SK-N-SH (cell line): ENCODE data around the gene GNG13. TPM values are rescaled to one million over a fixed set of nuclear protein-coding genes. Genes with fewer than 3 reads are reported as not detected.

ENCODE experiments used
- CTCF ChIA-PET: fragments of 300-600, 350-600 bp; formaldehyde crosslinking; extraction: SDS; loops from one replicate; lab custom pipeline; 2021; lab: Yijun Ruan, JAX
- POLR2A ChIA-PET: fragments of 350-600 bp; sonication (Branson Sonifier 250); formaldehyde crosslinking; extraction: SDS; loops from one replicate; lab custom pipeline; 2020; ENCODE audit warnings: antibody characterized with exemption, inconsistent platforms; lab: Yijun Ruan, JAX
- DNase-seq: peaks from one replicate; pipeline ENCODE4 v3.0.0; 2012
- H2AFZ ChIP-seq: fragments of 200-600 bp; sonication (generic); 2 replicates; pipeline ENCODE4 v1.8.1; 2016; ENCODE audit warnings: antibody characterized with exemption, mild to moderate bottlenecking, low read depth
- H3F3A ChIP-seq: fragments of 200-600 bp; sonication (generic); replicated peaks from 2 replicates; pipeline ENCODE3; 2016; ENCODE audit warnings: antibody characterized with exemption, mild to moderate bottlenecking; ENCODE audit not compliant: insufficient read depth
- H3K27ac ChIP-seq, 2 experiments: fragments of 200-500 bp in 1 of 2; fragments of 200-600 bp in 1 of 2; sonication (Bioruptor generic) in 1 of 2; sonication (generic), shearing (Covaris generic) in 1 of 2; 2 replicates each; pipeline versions ENCODE4 v1.5.1 to v1.6.1; 2014 to 2016; ENCODE audit warnings: low read depth in 2 of 2, inconsistent platforms in 1 of 2, low read length in 1 of 2, mild to moderate bottlenecking in 1 of 2, mixed read lengths in 1 of 2
- H3K27me3 ChIP-seq: fragments of 200-600 bp; sonication (generic), shearing (Covaris generic); 2 replicates; pipeline ENCODE4 v1.6.1; 2016; ENCODE audit warnings: mixed run types; ENCODE audit not compliant: insufficient read depth
- H3K36me3 ChIP-seq, 2 experiments: fragments of 200-500 bp in 1 of 2; fragments of 200-600 bp in 1 of 2; sonication (Bioruptor generic) in 1 of 2; sonication (generic) in 1 of 2; replicated peaks in 1 of 2; 2 replicates each; pipeline versions ENCODE3 to v1.5.1; 2014 to 2016; ENCODE audit warnings: low read length in 1 of 2, mild to moderate bottlenecking in 1 of 2; ENCODE audit not compliant: insufficient read depth in 2 of 2, control insufficient read depth in 1 of 2
- H3K4me1 ChIP-seq, 2 experiments: fragments of 200-500 bp in 1 of 2; fragments of 200-600 bp in 1 of 2; sonication (Bioruptor generic) in 1 of 2; sonication (generic), shearing (Covaris generic) in 1 of 2; 2 replicates each; pipeline versions ENCODE4 v1.5.1 to v1.6.1; 2014 to 2016; ENCODE audit warnings: low read depth in 1 of 2, low read length in 1 of 2, mixed run types in 1 of 2; ENCODE audit not compliant: insufficient read depth in 2 of 2, control insufficient read depth in 1 of 2
- H3K4me2 ChIP-seq: fragments of 200-600 bp; sonication (generic), shearing (Covaris generic); 2 replicates; pipeline ENCODE4 v1.6.1; 2017; ENCODE audit warnings: mixed run types
- H3K4me3 ChIP-seq, 2 experiments: fragments of 200-500 bp in 1 of 2; fragments of 200-600 bp in 1 of 2; sonication (Bioruptor generic) in 1 of 2; sonication (generic), shearing (Covaris generic) in 1 of 2; 2 replicates each; pipeline versions ENCODE4 v1.5.1 to v1.8.1; 2014 to 2016; ENCODE audit warnings: low read depth in 2 of 2, inconsistent platforms in 1 of 2, low read length in 1 of 2, mild to moderate bottlenecking in 1 of 2, mixed read lengths in 1 of 2, moderate library complexity in 1 of 2
- H3K79me2 ChIP-seq: fragments of 200-600 bp; sonication (generic); 2 replicates; pipeline ENCODE4 v1.8.1; 2017; ENCODE audit warnings: mild to moderate bottlenecking; ENCODE audit not compliant: insufficient read depth
- H3K9ac ChIP-seq: fragments of 200-600 bp; sonication (generic); 2 replicates; pipeline ENCODE4 v1.6.1; 2017; ENCODE audit warnings: mixed run types
- H3K9me2 ChIP-seq: fragments of 200-600 bp; sonication (generic); 2 replicates; pipeline ENCODE4 v1.6.1; 2017; ENCODE audit warnings: mixed run types
- H3K9me3 ChIP-seq: fragments of 200-600 bp; sonication (generic); 2 replicates; pipeline ENCODE4 v1.6.1; 2017; ENCODE audit warnings: mixed run types, mild to moderate bottlenecking, moderate library complexity
- H4K20me1 ChIP-seq: fragments of 200-600 bp; sonication (generic); 2 replicates; pipeline ENCODE4 v1.6.1; 2017; ENCODE audit warnings: mild to moderate bottlenecking, mixed run types; ENCODE audit not compliant: insufficient read depth
- ELF1 ChIP-seq: IDR thresholded peaks from 2 replicates; pipeline ENCODE4 v1.4.0; 2012
- EZH2phosphoT487 ChIP-seq: fragments of 200-600 bp; sonication (generic); IDR thresholded peaks from 2 replicates; pipeline ENCODE4 v1.6.1; 2017; ENCODE audit warnings: low read depth, mixed run types, mild to moderate bottlenecking, antibody characterized with exemption, moderate library complexity, borderline replicate concordance
- FOXJ3 ChIP-seq: sonication (generic); formaldehyde crosslinking; IDR thresholded peaks from 2 replicates; pipeline ENCODE4 v1.5.1; 2020; ENCODE audit warnings: mild to moderate bottlenecking, missing genetic modification reagents
- GABPA ChIP-seq: IDR thresholded peaks from 2 replicates; pipeline ENCODE4 v1.4.0; 2012; ENCODE audit warnings: low read depth, mild to moderate bottlenecking
- GATA2 ChIP-seq: sonication (generic); formaldehyde crosslinking; IDR thresholded peaks from 2 replicates; pipeline ENCODE4 v1.5.0; 2020; ENCODE audit warnings: mild to moderate bottlenecking, missing genetic modification reagents
- JUND ChIP-seq: IDR thresholded peaks from 2 replicates; pipeline ENCODE4 v1.4.0; 2012
- MEF2A ChIP-seq: IDR thresholded peaks from 2 replicates; pipeline ENCODE4 v1.4.0; 2012; ENCODE audit warnings: low read depth, borderline replicate concordance
- MXI1 ChIP-seq: IDR thresholded peaks from 2 replicates; pipeline ENCODE4 v1.6.1; 2012; ENCODE audit warnings: mild to moderate bottlenecking, low read depth, low read length, improper control_type of control experiment
- RCOR1 ChIP-seq: fragments of 150-350 bp; IDR thresholded peaks from 2 replicates; pipeline ENCODE4 v1.6.1; 2017; ENCODE audit warnings: antibody characterized with exemption, low read length
- RXRA ChIP-seq: IDR thresholded peaks from 2 replicates; pipeline ENCODE4 v1.4.0; 2012; ENCODE audit warnings: low read depth, mild to moderate bottlenecking, borderline replicate concordance
- SIN3A ChIP-seq: IDR thresholded peaks from 2 replicates; pipeline ENCODE4 v1.6.1; 2012; ENCODE audit warnings: low read depth, mild to moderate bottlenecking, low read length, moderate library complexity, borderline replicate concordance
- TCF12 ChIP-seq: IDR thresholded peaks from 2 replicates; pipeline ENCODE4 v1.4.0; 2012
- USF1 ChIP-seq: IDR thresholded peaks from 2 replicates; pipeline ENCODE4 v1.4.0; 2012; ENCODE audit warnings: low read depth, borderline replicate concordance
- YY1 ChIP-seq: IDR thresholded peaks from 2 replicates; pipeline ENCODE4 v1.4.0; 2012; ENCODE audit warnings: low read depth, mild to moderate bottlenecking
- WGBS: methylation state at CpG from one replicate; pipeline ENCODE4 v1.1.6; 2017; ENCODE audit warnings: low lambda C conversion rate; 5-methylcytosine and 5-hydroxymethylcytosine counted together
- polyA plus RNA-seq, 3 experiments: library from polyadenylated mRNA; depleted of rRNA; stranded (reverse); fragments of >200 nt; gene quantifications; 2 replicates each; pipeline ENCODE4 v1.2.3, GENCODE V29; 2012
- TF ChIP-seq, protein P1 (sequence below): IDR thresholded peaks from 2 replicates; pipeline ENCODE4 v1.4.0; 2012; ENCODE audit warnings: low read depth
- TF ChIP-seq, protein P2 (sequence below): fragments of 200-600 bp; sonication (generic); IDR thresholded peaks from 2 replicates; pipeline ENCODE4 v1.6.1; 2017; ENCODE audit warnings: antibody characterized with exemption, mild to moderate bottlenecking, moderate library complexity
- TF ChIP-seq, protein P3 (sequence below): fragments of 150-350 bp; IDR thresholded peaks from 2 replicates; pipeline ENCODE4 v1.6.1; 2017; ENCODE audit warnings: antibody characterized with exemption, low read length, low read depth, borderline replicate concordance
- TF ChIP-seq, protein P4 (sequence below): IDR thresholded peaks from 2 replicates; pipeline ENCODE4 v1.6.1; 2012; ENCODE audit warnings: mild to moderate bottlenecking, low read depth, low read length, moderate library complexity

The GNG13 gene
- polyA plus RNA-seq, 1 of the 3 experiments (the other 2 are of a cell fraction) = not detected

- Histone ChIP-seq H3K4me3 (no peak overlapping the region), H3K27me3 (no peaks in the 10 kb centered on the region), H4K20me1 (no peaks in the 10 kb centered on the region), H3K9me3 (no peaks in the 10 kb centered on the region), H3K9me2 (no peaks in the 10 kb centered on the region), H3K36me3 (no peaks in the 10 kb centered on the region), H3K4me2 (no peak overlapping the region), H3K9ac (no peak overlapping the region), H3F3A (no peaks in the 10 kb centered on the region), H3K4me1 (no peaks in the 10 kb centered on the region), H3K79me2 (no peaks in the 10 kb centered on the region), H2AFZ (no peak overlapping the region), H3K27ac (no peak overlapping the region)
- WGBS = 80% methylated on average over 5 of the region's 38 CpGs
- CTCF ChIA-PET = no interaction called here
- POLR2A ChIA-PET = no interaction called here
- no peak for TF ChIP-seq FOXJ3
- no peak for TF ChIP-seq GABPA
- TF ChIP-seq MEF2A = no peak
- TF ChIP-seq, protein P1, sequence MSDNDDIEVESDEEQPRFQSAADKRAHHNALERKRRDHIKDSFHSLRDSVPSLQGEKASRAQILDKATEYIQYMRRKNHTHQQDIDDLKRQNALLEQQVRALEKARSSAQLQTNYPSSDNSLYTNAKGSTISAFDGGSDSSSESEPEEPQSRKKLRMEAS = no peak
- TF ChIP-seq, protein P2, sequence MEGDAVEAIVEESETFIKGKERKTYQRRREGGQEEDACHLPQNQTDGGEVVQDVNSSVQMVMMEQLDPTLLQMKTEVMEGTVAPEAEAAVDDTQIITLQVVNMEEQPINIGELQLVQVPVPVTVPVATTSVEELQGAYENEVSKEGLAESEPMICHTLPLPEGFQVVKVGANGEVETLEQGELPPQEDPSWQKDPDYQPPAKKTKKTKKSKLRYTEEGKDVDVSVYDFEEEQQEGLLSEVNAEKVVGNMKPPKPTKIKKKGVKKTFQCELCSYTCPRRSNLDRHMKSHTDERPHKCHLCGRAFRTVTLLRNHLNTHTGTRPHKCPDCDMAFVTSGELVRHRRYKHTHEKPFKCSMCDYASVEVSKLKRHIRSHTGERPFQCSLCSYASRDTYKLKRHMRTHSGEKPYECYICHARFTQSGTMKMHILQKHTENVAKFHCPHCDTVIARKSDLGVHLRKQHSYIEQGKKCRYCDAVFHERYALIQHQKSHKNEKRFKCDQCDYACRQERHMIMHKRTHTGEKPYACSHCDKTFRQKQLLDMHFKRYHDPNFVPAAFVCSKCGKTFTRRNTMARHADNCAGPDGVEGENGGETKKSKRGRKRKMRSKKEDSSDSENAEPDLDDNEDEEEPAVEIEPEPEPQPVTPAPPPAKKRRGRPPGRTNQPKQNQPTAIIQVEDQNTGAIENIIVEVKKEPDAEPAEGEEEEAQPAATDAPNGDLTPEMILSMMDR = no peak
- no peak for TF ChIP-seq RCOR1
- TF ChIP-seq TCF12 = no peak
- no peak for TF ChIP-seq SIN3A
- no peak for TF ChIP-seq RXRA
- TF ChIP-seq MXI1 = no peak
- TF ChIP-seq USF1 = no peak
- TF ChIP-seq JUND = no peak
- TF ChIP-seq EZH2phosphoT487 = no peak
- TF ChIP-seq, protein P3, sequence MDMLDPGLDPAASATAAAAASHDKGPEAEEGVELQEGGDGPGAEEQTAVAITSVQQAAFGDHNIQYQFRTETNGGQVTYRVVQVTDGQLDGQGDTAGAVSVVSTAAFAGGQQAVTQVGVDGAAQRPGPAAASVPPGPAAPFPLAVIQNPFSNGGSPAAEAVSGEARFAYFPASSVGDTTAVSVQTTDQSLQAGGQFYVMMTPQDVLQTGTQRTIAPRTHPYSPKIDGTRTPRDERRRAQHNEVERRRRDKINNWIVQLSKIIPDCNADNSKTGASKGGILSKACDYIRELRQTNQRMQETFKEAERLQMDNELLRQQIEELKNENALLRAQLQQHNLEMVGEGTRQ = no peak
- TF ChIP-seq ELF1 = no peak
- DNase-seq = no peak
These were observed 35.6 kb downstream of the GNG13 start for GRCh38 chr16:764848-765487.

- WGBS = 20% methylated on average over 7 of the region's 20 CpGs
- TF ChIP-seq GATA2 (CRISPR knock-in tag) = no peak
- TF ChIP-seq RXRA = no peak
- no peak for TF ChIP-seq YY1
- TF ChIP-seq, protein P4, sequence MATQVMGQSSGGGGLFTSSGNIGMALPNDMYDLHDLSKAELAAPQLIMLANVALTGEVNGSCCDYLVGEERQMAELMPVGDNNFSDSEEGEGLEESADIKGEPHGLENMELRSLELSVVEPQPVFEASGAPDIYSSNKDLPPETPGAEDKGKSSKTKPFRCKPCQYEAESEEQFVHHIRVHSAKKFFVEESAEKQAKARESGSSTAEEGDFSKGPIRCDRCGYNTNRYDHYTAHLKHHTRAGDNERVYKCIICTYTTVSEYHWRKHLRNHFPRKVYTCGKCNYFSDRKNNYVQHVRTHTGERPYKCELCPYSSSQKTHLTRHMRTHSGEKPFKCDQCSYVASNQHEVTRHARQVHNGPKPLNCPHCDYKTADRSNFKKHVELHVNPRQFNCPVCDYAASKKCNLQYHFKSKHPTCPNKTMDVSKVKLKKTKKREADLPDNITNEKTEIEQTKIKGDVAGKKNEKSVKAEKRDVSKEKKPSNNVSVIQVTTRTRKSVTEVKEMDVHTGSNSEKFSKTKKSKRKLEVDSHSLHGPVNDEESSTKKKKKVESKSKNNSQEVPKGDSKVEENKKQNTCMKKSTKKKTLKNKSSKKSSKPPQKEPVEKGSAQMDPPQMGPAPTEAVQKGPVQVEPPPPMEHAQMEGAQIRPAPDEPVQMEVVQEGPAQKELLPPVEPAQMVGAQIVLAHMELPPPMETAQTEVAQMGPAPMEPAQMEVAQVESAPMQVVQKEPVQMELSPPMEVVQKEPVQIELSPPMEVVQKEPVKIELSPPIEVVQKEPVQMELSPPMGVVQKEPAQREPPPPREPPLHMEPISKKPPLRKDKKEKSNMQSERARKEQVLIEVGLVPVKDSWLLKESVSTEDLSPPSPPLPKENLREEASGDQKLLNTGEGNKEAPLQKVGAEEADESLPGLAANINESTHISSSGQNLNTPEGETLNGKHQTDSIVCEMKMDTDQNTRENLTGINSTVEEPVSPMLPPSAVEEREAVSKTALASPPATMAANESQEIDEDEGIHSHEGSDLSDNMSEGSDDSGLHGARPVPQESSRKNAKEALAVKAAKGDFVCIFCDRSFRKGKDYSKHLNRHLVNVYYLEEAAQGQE = no peak
- no peak for TF ChIP-seq MXI1
- TF ChIP-seq USF1 = no peak
These were observed 36.3 kb downstream of the GNG13 start for GRCh38 chr16:764184-764750.

More at GRCh38 chr16:764184-764750, 36.3 kb downstream of the GNG13 start:
- H3K27me3 ChIP-seq = no peaks in the 10 kb centered on the region
- DNase-seq = no peak
- H4K20me1 ChIP-seq = no peaks in the 10 kb centered on the region
- CTCF ChIA-PET = no interaction called here
- H3K36me3 ChIP-seq = no peaks in the 10 kb centered on the region
- H3K4me1 ChIP-seq = no peaks in the 10 kb centered on the region
- no peak overlapping the region for H3K9ac ChIP-seq
- no peaks in the 10 kb centered on the region for H3K79me2 ChIP-seq
- H3K4me2 ChIP-seq = no peak overlapping the region
- H3K4me3 ChIP-seq = no peak overlapping the region
- H2AFZ ChIP-seq = no peak overlapping the region
- H3K9me2 ChIP-seq = no peaks in the 10 kb centered on the region
- no peaks in the 10 kb centered on the region for H3K9me3 ChIP-seq
- no peaks in the 10 kb centered on the region for H3F3A ChIP-seq
- no peak overlapping the region for H3K27ac ChIP-seq
- POLR2A ChIA-PET = no interaction called here
